Osteoblast (primary cell): Measurements from ENCODE around the gene CD47. TPM values are rescaled to one million over a fixed set of nuclear protein-coding genes. Genes with fewer than 3 reads are reported as not detected.

Experiments
- DNase-seq: peaks from one replicate; pipeline ENCODE4 v3.0.0; 2011; ENCODE audit warnings: low spot score, mixed read lengths; ENCODE audit not compliant: insufficient read length; ENCODE audit errors: missing footprints
- H2AFZ ChIP-seq: 2 replicates; pipeline ENCODE4 v1.6.0; 2011; ENCODE audit warnings: mild to moderate bottlenecking, low read length
- H3K27ac ChIP-seq: 2 replicates; pipeline ENCODE4 v1.5.1; 2011; ENCODE audit warnings: mild to moderate bottlenecking, low read depth, low read length, moderate library complexity
- H3K27me3 ChIP-seq: 2 replicates; pipeline ENCODE4 v1.6.0; 2012; ENCODE audit warnings: mild to moderate bottlenecking, control low read depth, inconsistent platforms, low read length, moderate library complexity; ENCODE audit not compliant: insufficient read depth
- H3K36me3 ChIP-seq: 2 replicates; pipeline ENCODE4 v1.5.1; 2011; ENCODE audit warnings: mild to moderate bottlenecking, low read length, control low read depth, moderate library complexity; ENCODE audit not compliant: insufficient read depth
- H3K4me1 ChIP-seq: 2 replicates; pipeline ENCODE4 v1.5.1; 2011; ENCODE audit warnings: mild to moderate bottlenecking, low read length, control low read depth, moderate library complexity; ENCODE audit not compliant: insufficient read depth
- H3K4me2 ChIP-seq: 2 replicates; pipeline ENCODE4 v1.6.0; 2011; ENCODE audit warnings: mild to moderate bottlenecking, low read length; ENCODE audit not compliant: insufficient read depth
- H3K4me3 ChIP-seq: fragments of 200-600 bp; sonication (generic); 3 replicates; pipeline ENCODE4 v1.5.1; 2012; ENCODE audit warnings: mild to moderate bottlenecking, low read length, inconsistent platforms; ENCODE audit not compliant: insufficient read depth
- H3K79me2 ChIP-seq: 2 replicates; pipeline ENCODE4 v1.6.0; 2012; ENCODE audit warnings: mild to moderate bottlenecking, low read length, control low read depth, inconsistent platforms; ENCODE audit not compliant: insufficient read depth
- H3K9me3 ChIP-seq: 2 replicates; pipeline ENCODE4 v1.5.1; 2011; ENCODE audit warnings: low read depth, low read length, control low read depth
- H4K20me1 ChIP-seq: 2 replicates; pipeline ENCODE4 v1.6.0; 2012; ENCODE audit warnings: mild to moderate bottlenecking, low read length, control low read depth; ENCODE audit not compliant: insufficient read depth
- CTCF ChIP-seq: IDR thresholded peaks from 2 replicates; pipeline ENCODE4 v1.5.1; 2011; ENCODE audit warnings: mild to moderate bottlenecking, low read depth, low read length, moderate library complexity; ENCODE audit errors: extremely low read depth
- total RNA-seq: library from RNA; depleted of rRNA; stranded (reverse); fragments of >200 nt; gene quantifications from 2 replicates; pipeline ENCODE4 v1.2.3, GENCODE V29; 2012

CD47 gene
- total RNA-seq, 1 donor, result 72.7 TPM

GRCh38 chr3:108106449-108106848 is 15.6 kb upstream of the CD47 start:
- H3K4me2 ChIP-seq, result no peak overlapping the region
- no peaks in the 10 kb centered on the region for H3K36me3 ChIP-seq
- peaks cover 8% of the 10 kb centered on the region for H3K27me3 ChIP-seq
- H3K9me3 ChIP-seq, result no peaks in the 10 kb centered on the region
- no peaks in the 10 kb centered on the region for H3K79me2 ChIP-seq
- no peak overlapping the region for H3K4me3 ChIP-seq
- TF ChIP-seq CTCF, result no peak
- DNase-seq, result no peak
- H3K27ac ChIP-seq, result no peak overlapping the region
- no peak overlapping the region for H2AFZ ChIP-seq
- no peaks in the 10 kb centered on the region for H4K20me1 ChIP-seq
- H3K4me1 ChIP-seq, result peaks cover 9% of the 10 kb centered on the region

GRCh38 chr3:108106031-108106430 is 15.2 kb upstream of the CD47 start:
- H3K36me3 ChIP-seq, result no peaks in the 10 kb centered on the region
- H3K79me2 ChIP-seq, result no peaks in the 10 kb centered on the region
- H3K4me2 ChIP-seq, result no peak overlapping the region
- H3K4me3 ChIP-seq, result no peak overlapping the region
- no peak overlapping the region for H2AFZ ChIP-seq
- no peak for TF ChIP-seq CTCF
- no peaks in the 10 kb centered on the region for H3K9me3 ChIP-seq
- H3K27me3 ChIP-seq, result peaks cover 4% of the 10 kb centered on the region
- no peaks in the 10 kb centered on the region for H4K20me1 ChIP-seq
- H3K27ac ChIP-seq, result no peak overlapping the region
- peak; percentile 70 for DNase-seq
- peaks cover 9% of the 10 kb centered on the region for H3K4me1 ChIP-seq

DNA sequence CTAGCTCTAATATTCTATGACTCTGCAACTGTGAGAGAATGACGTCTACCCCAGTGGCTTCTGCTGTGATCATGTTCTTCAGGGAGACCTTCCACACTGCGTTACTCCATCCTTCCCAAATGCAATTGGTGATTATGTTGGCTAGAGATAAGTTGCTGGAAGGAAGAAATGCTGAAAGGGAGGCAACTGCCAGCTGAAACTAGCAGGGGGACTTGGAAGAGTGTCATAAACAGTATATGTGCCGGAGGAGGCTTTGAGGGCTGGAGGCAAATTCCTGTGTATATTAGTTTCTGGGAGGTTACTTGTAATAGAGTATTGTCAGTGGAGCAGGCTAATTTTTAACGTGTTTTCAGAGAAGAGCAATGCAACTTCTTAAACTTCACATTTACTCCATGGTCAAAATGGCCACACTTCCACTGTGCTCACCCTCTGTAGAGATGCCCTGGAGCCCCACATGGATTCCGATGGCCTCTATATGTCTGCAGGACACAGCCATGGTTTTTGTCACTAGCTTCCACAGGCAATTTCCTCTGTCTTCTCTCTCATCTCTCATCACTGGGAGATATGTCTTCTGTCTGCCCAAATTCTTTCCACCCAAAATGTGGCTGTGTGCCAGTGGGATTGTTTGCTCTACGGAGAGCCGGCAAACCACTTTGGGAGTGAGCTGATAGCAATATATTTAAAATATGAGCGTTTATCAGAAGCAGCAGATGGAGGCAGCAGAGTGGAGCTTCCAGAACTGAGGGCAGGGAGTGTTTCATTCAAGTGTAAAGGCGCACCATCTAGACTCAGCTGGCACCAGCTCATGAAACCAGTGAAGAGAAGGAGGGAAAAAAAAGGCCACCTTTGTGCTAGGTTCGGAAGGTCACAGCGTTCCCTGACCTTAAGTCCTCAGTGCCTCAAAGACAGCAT is 13.3 kb upstream of the CD47 start:
- Histone ChIP-seq H3K9me3 (no peaks in the 10 kb centered on the region), H3K27ac (no peak overlapping the region), H3K4me2 (no peak overlapping the region), H3K36me3 (no peaks in the 10 kb centered on the region), H2AFZ (peak overlapping the region; percentile 11), H3K4me3 (no peak overlapping the region), H3K4me1 (peaks cover 9% of the 10 kb centered on the region), H3K27me3 (no peaks in the 10 kb centered on the region), H3K79me2 (no peaks in the 10 kb centered on the region), H4K20me1 (no peaks in the 10 kb centered on the region)
- peak; percentile 51 for DNase-seq
- no peak for TF ChIP-seq CTCF

DNA sequence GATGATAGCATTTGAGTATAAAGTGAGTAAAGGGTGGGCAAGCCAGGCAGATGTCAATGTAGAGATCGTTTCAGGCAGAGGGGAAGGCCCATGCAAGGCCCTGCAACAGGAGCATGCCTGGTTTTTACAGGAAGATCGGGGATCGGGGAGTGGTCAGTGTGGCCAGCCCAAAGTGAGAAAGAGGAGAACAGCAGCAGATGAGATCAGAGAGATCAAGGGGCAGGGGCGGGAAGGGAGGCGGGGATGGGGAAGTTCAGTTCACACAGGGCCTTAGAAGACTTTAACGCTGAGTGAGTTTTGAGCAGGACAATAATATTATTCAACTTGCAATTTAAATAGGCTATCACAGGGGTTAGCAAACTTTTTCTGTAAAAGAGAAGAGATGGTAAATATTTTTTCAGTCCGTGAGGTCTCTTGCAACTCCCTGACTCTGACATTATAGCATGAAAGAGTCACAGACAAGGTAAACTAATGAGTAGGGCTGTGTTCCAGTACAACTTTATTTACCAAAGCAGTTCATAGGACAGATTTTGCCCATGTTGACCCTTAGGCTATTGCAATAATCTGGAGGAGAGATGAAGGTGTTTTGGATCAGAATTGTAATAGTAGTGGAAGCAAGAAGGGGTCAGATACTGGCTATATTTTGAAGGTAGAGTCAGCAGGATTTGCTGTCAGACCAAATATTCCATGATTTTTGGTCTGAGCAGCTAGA is 12.4 kb upstream of the CD47 start:
- no peaks in the 10 kb centered on the region for H4K20me1 ChIP-seq
- H3K4me2 ChIP-seq, result no peak overlapping the region
- no peak overlapping the region for H3K4me3 ChIP-seq
- no peaks in the 10 kb centered on the region for H3K27me3 ChIP-seq
- no peaks in the 10 kb centered on the region for H3K79me2 ChIP-seq
- peak overlapping the region; percentile 11 for H2AFZ ChIP-seq
- no peak overlapping the region for H3K27ac ChIP-seq
- no peaks in the 10 kb centered on the region for H3K9me3 ChIP-seq
- H3K36me3 ChIP-seq, result no peaks in the 10 kb centered on the region
- H3K4me1 ChIP-seq, result peaks cover 9% of the 10 kb centered on the region
- TF ChIP-seq CTCF, result no peak
- no peak for DNase-seq
